HG03103 (cell line): ENCODE results near the gene KDM4B.
A peak's percentile ranks its signal among the peaks of the same experiment; 100 is the strongest.
"Not testable (repeated sequence)": the region's sequence is repeated elsewhere in the genome, so short reads cannot be mapped to it uniquely, and the experiment has no call there.

ENCODE experiments used
- ATAC-seq: cut with Tn5 transposase; IDR thresholded peaks from one replicate; pipeline ENCODE4 v1.9.1; 2021; ENCODE audit warnings: low read depth; ENCODE audit not compliant: unreplicated experiment

The KDM4B gene

GRCh38 chr19:4968462-4969291, at the start of gene KDM4B:
Gene KDM4B, plus strand, starts transcription at chr19:4969113. Its CDS starts 63,778 bp downstream, at chr19:5032891.
- ATAC-seq, result peak; percentile 83

- ATAC-seq, result no peak
Measured at GRCh38 chr19:4922530-4923275, 46.2 kb upstream of the KDM4B start.

GRCh38 chr19:4923276-4923747, 45.6 kb upstream of the KDM4B start:
- no peak for ATAC-seq

- ATAC-seq, result no peak
Measured at GRCh38 chr19:4929186-4929585, 39.7 kb upstream of the KDM4B start.

GRCh38 chr19:4930664-4931063, 38.2 kb upstream of the KDM4B start:
- ATAC-seq, result no peak

- ATAC-seq, result no peak
Measured at GRCh38 chr19:4932711-4933110, 36.2 kb upstream of the KDM4B start.

GRCh38 chr19:4933528-4933927, 35.4 kb upstream of the KDM4B start:
- ATAC-seq, result no peak

GRCh38 chr19:4935444-4935843, 33.5 kb upstream of the KDM4B start:
- no peak for ATAC-seq

GRCh38 chr19:4937060-4937459, 31.9 kb upstream of the KDM4B start:
- ATAC-seq, result no peak

GRCh38 chr19:4938461-4938860, 30.5 kb upstream of the KDM4B start:
- not testable (repeated sequence) for ATAC-seq

- no peak for ATAC-seq
Measured at GRCh38 chr19:4939466-4939865, 29.4 kb upstream of the KDM4B start.

- ATAC-seq, result not testable (repeated sequence)
Measured at GRCh38 chr19:4941638-4942169, 27.2 kb upstream of the KDM4B start.

GRCh38 chr19:4950650-4951049, 18.3 kb upstream of the KDM4B start:
- not testable (repeated sequence) for ATAC-seq

GRCh38 chr19:4951656-4952055, 17.3 kb upstream of the KDM4B start:
- ATAC-seq, result no peak

GRCh38 chr19:4952945-4953344, 16.0 kb upstream of the KDM4B start:
- no peak for ATAC-seq

- not testable (repeated sequence) for ATAC-seq
Measured at GRCh38 chr19:4954320-4955149, 14.4 kb upstream of the KDM4B start.

- ATAC-seq, result no peak
Measured at GRCh38 chr19:4955274-4955673, 13.6 kb upstream of the KDM4B start.

- no peak for ATAC-seq
Measured at GRCh38 chr19:4957981-4958380, 10.9 kb upstream of the KDM4B start.

- ATAC-seq, result no peak
Measured at GRCh38 chr19:4962085-4962619, 6.8 kb upstream of the KDM4B start.

- ATAC-seq, result no peak
Measured at GRCh38 chr19:4965061-4965460, 3.9 kb upstream of the KDM4B start.
